Astrocyte of the cerebellum (primary cell): ENCODE measurements around the gene DCC.

Experiments used
- DNase-seq: peaks from one replicate; pipeline ENCODE4 v3.0.0-alpha.2; 2011; ENCODE audit warnings: low read depth
- H3K4me3 ChIP-seq: 2 replicates; pipeline ENCODE4 v1.5.1; 2011; ENCODE audit warnings: mild to moderate bottlenecking, low read depth, low read length, moderate library complexity
- CTCF ChIP-seq: IDR thresholded peaks from 2 replicates; pipeline ENCODE4 v1.5.1; 2012; ENCODE audit warnings: low read length, low read depth, moderate library complexity, mild to moderate bottlenecking; ENCODE audit errors: missing control alignments
- in situ Hi-C: cut with HindIII; loops from 2 replicates; pipeline ENCODE4 v1.10.0; 2017; ENCODE audit warnings: low sequenced_read_pairs

The DCC gene

GRCh38 chr18:52602820-52603219 lies 262.8 kb downstream of the DCC start:
- H3K4me3 ChIP-seq = no peak overlapping the region
- no peak for TF ChIP-seq CTCF
- in situ Hi-C loops = no loop called here
- DNase-seq = no peak

- TF ChIP-seq CTCF = no peak
- H3K4me3 ChIP-seq = no peak overlapping the region
- DNase-seq = no peak
- in situ Hi-C loops = no loop called here
Observed at GRCh38 chr18:52605345-52605744, 265.3 kb downstream of the DCC start.

- no peak overlapping the region for H3K4me3 ChIP-seq
- DNase-seq = no peak
- TF ChIP-seq CTCF = no peak
- in situ Hi-C loops = no loop called here
Observed at GRCh38 chr18:52607985-52608384, 268.0 kb downstream of the DCC start.

GRCh38 chr18:52610451-52611115 lies 270.6 kb downstream of the DCC start:
- in situ Hi-C loops = no loop called here
- H3K4me3 ChIP-seq = no peak overlapping the region
- DNase-seq = no peak
- TF ChIP-seq CTCF = no peak

GRCh38 chr18:52612406-52612805 lies 272.4 kb downstream of the DCC start:
- in situ Hi-C loops = no loop called here
- no peak for DNase-seq
- H3K4me3 ChIP-seq = no peak overlapping the region
- no peak for TF ChIP-seq CTCF

- TF ChIP-seq CTCF = no peak
- DNase-seq = no peak
- H3K4me3 ChIP-seq = no peak overlapping the region
- in situ Hi-C loops = no loop called here
Observed at GRCh38 chr18:52615321-52615720, 275.3 kb downstream of the DCC start.
